Renal pelvis (tissue), 12 donors: Measurements from ENCODE around the gene CCL4. TPM values are rescaled to one million over a fixed set of nuclear protein-coding genes. Genes with fewer than 3 reads are reported as not detected.
"Not testable (repeated sequence)": the region's sequence is repeated elsewhere in the genome, so short reads cannot be mapped to it uniquely, and the experiment has no call there.

Experiments used
- DNase-seq: peaks from one replicate; pipeline ENCODE4 v3.0.0-alpha.2; 2013
- long read RNA-seq, 16 experiments: transcript quantifications; one replicate each; lab custom pipeline, GENCODE V29; 2026
- polyA plus RNA-seq, 3 donors: library from polyadenylated mRNA; unstranded; fragments of 120-200 nt; gene quantifications; one replicate each; pipeline ENCODE4 v1.2.1, GENCODE V29; 2013; ENCODE audit not compliant: insufficient read length in 3 of 3

Gene CCL4
- 1 to 10 TPM in 1 of 3 donors, under 1 TPM in 2; 0.73 to 1.3 (median 0.88) TPM for polyA plus RNA-seq
- long read RNA-seq, donor 1, result 0 reads
- long read RNA-seq, donor 2, partial matches to known transcripts, result 0 of 1 reads
- long read RNA-seq, donor 2, other reads (novel, unspliced or antisense), result 0 of 1 reads
- long read RNA-seq, donor 3, partial matches to known transcripts, result 0 of 1 reads
- long read RNA-seq, donor 3, other reads (novel, unspliced or antisense), result 0 of 1 reads
- long read RNA-seq, donor 4, partial matches to known transcripts, result 0 of 1 reads
- long read RNA-seq, donor 4, other reads (novel, unspliced or antisense), result 0 of 1 reads
- long read RNA-seq, donor 5, result 0 reads
- long read RNA-seq, donor 6, partial matches to known transcripts, result 0 of 1 reads
- long read RNA-seq, donor 6, other reads (novel, unspliced or antisense), result 0 of 1 reads
- long read RNA-seq, donor 7, partial matches to known transcripts, result 0 of 1 reads
- long read RNA-seq, donor 7, other reads (novel, unspliced or antisense), result 0 of 1 reads
- long read RNA-seq, donor 8, transcript CCL4-202 (3 exons, 904 nt), result major isoform, 6 of 11 reads
- long read RNA-seq, donor 8, partial matches to known transcripts, result 0 of 11 reads
- long read RNA-seq, donor 8, other reads (novel, unspliced or antisense), result 0 of 11 reads
- long read RNA-seq, donor 9, partial matches to known transcripts, result 0 of 2 reads
- long read RNA-seq, donor 9, other reads (novel, unspliced or antisense), result 0 of 2 reads
- long read RNA-seq, donor 10, partial matches to known transcripts, result 0 of 2 reads
- long read RNA-seq, donor 10, other reads (novel, unspliced or antisense), result 0 of 2 reads
- long read RNA-seq, donor 11, partial matches to known transcripts, result 0 of 1 reads
- long read RNA-seq, donor 11, other reads (novel, unspliced or antisense), result 0 of 1 reads
- long read RNA-seq, donor 12, partial matches to known transcripts, result 0 of 2 reads
- long read RNA-seq, donor 12, other reads (novel, unspliced or antisense), result 0 of 2 reads
- long read RNA-seq, donor 13, partial matches to known transcripts, result 0 of 2 reads
- long read RNA-seq, donor 13, other reads (novel, unspliced or antisense), result 0 of 2 reads
- long read RNA-seq, donor 14, result 0 reads
- long read RNA-seq, donor 15, result 0 reads
- long read RNA-seq, donor 16, result 0 reads

- DNase-seq, result not testable (repeated sequence)
Observed at GRCh38 chr17:36103401-36103975, at the start of gene CCL4. Gene CCL4 (plus strand): TSS chr17:36103827. CDS start chr17:36103906, 79 bp downstream.

GRCh38 chr17:36055171-36055570, 48.5 kb upstream of the CCL4 start:
- DNase-seq, result no peak

- no peak for DNase-seq
Observed at GRCh38 chr17:36055921-36056520, 47.6 kb upstream of the CCL4 start.

- no peak for DNase-seq
Observed at GRCh38 chr17:36057911-36058310, 45.7 kb upstream of the CCL4 start.

GRCh38 chr17:36059406-36059805, 44.2 kb upstream of the CCL4 start:
- DNase-seq, result no peak

- no peak for DNase-seq
Observed at GRCh38 chr17:36060816-36061215, 42.8 kb upstream of the CCL4 start.

GRCh38 chr17:36063786-36064541, 39.7 kb upstream of the CCL4 start, which contains the start of gene CCL18:
Gene CCL18 (plus strand): TSS chr17:36064272. CDS start chr17:36064343, 71 bp downstream.
- no peak for DNase-seq

GRCh38 chr17:36066365-36066985, 37.2 kb upstream of the CCL4 start:
- DNase-seq, result no peak

GRCh38 chr17:36068524-36068923, 35.1 kb upstream of the CCL4 start:
- no peak for DNase-seq

GRCh38 chr17:36069136-36069535, 34.5 kb upstream of the CCL4 start:
- DNase-seq, result no peak

- DNase-seq, result no peak
Observed at GRCh38 chr17:36070427-36070826, 33.2 kb upstream of the CCL4 start.

GRCh38 chr17:36071751-36072150, 31.9 kb upstream of the CCL4 start:
- DNase-seq, result no peak

- DNase-seq, result peak; percentile 26
Observed at GRCh38 chr17:36072431-36073121, 31.1 kb upstream of the CCL4 start.

- DNase-seq, result no peak
Observed at GRCh38 chr17:36074365-36074764, 29.3 kb upstream of the CCL4 start.

- not testable (repeated sequence) for DNase-seq
Observed at GRCh38 chr17:36081681-36082471, 21.8 kb upstream of the CCL4 start.

- not testable (repeated sequence) for DNase-seq
Observed at GRCh38 chr17:36082482-36083120, 21.0 kb upstream of the CCL4 start.

GRCh38 chr17:36083691-36084090, 19.9 kb upstream of the CCL4 start:
- DNase-seq, result not testable (repeated sequence)

GRCh38 chr17:36085765-36086164, 17.9 kb upstream of the CCL4 start:
- DNase-seq, result no peak
